Measurements from ENCODE around the gene CCDC190. TPM values are rescaled to one million over a fixed set of nuclear protein-coding genes. Genes with fewer than 3 reads are reported as not detected.

Gene CCDC190
- total and polyA plus RNA-seq, 9 of the 15 experiments (the other 6 are each of a cell fraction or from before 2014, with no cell fraction given), result not detected

GRCh38 chr1:162835157-162835899 is 25.6 kb downstream of the CCDC190 start:
- 2% methylated on average over 3 of the region's 3 CpGs for WGBS (ENCODE audit: insufficient coverage, low coverage, missing lambda C conversion rate)
- ChIA-PET POLR2A (no interaction called here), CTCF (ENCODE audit: low intra/inter-chr PET ratio) (no interaction called here)
- peaks cover 0 to 5% of the 10 kb centered on the region in 2 experiments; a peak in 2 of 5 replicates for H3K4me1 ChIP-seq (replicated peaks in 1 of 2; ENCODE audit: control insufficient read depth in 2 of 2, insufficient read depth in 2 of 2, low read length in 2 of 2)
- intact Hi-C loops (cut with micrococcal nuclease), result no loop called here
- H3K36me3 ChIP-seq (ENCODE audit: control insufficient read depth, insufficient read depth, low read length), result no peaks in the 10 kb centered on the region
- H4K20me1 ChIP-seq (replicated peaks; ENCODE audit: control insufficient read depth, insufficient read depth, low read length), result no peaks in the 10 kb centered on the region
- FAIRE-seq (no peak), ATAC-seq (no peak), DNase-seq (ENCODE audit: extremely low read depth in 1 of 4, low spot score in 3 of 4) (no peak)
- BruUV-seq (replicated peaks), result no TSS peak
- no peak overlapping the region for H3K27ac ChIP-seq (ENCODE audit: extremely low read depth, low read depth, low read length)
- H2AFZ ChIP-seq (ENCODE audit: low read depth, low read length), result no peak overlapping the region
- no peak overlapping the region for H3K4me2 ChIP-seq (ENCODE audit: insufficient read depth, low read length)
- in situ Hi-C loops (cut with MboI), result no loop called here
- H3K79me2 ChIP-seq (ENCODE audit: control insufficient read depth, insufficient read depth, low read length), result no peaks in the 10 kb centered on the region
- peaks cover 0 to 3% of the 10 kb centered on the region in 2 experiments; a peak in 2 of 5 replicates for H3K27me3 ChIP-seq (ENCODE audit: control insufficient read depth in 2 of 2, insufficient read depth in 2 of 2, low read length in 2 of 2)
- H3K9me3 ChIP-seq (replicated peaks; ENCODE audit: control insufficient read depth, insufficient read depth, low read depth, low read length), result 0 out of 2 replicates have a peak, but pooled peaks cover 4% of the 10 kb centered on the region
- no peak overlapping the region for H3K9ac ChIP-seq (ENCODE audit: insufficient read depth in 1 of 2, low read depth in 2 of 2, low read length in 2 of 2)
- H3K9me1 ChIP-seq (ENCODE audit: control insufficient read depth, insufficient read depth, low read length), result no peaks in the 10 kb centered on the region
- H3K4me3 ChIP-seq, result no peak overlapping the region
- no peak for TF ChIP-seq FOXP4 (CRISPR knock-in tag; IDR thresholded peaks at IDR 0.05; ENCODE audit: borderline replicate concordance)
- TF ChIP-seq ZNF668 (CRISPR knock-in tag; IDR thresholded peaks at IDR 0.05), result no peak
- TF ChIP-seq GTF3C2 (IDR thresholded peaks at IDR 0.05; ENCODE audit: borderline replicate concordance, extremely low read depth, insufficient read length), result no peak
- no peak for TF ChIP-seq ZBTB26 (CRISPR knock-in tag; IDR thresholded peaks at IDR 0.05)
- TF ChIP-seq ZNF398 (CRISPR knock-in tag; IDR thresholded peaks at IDR 0.05), result no peak
- no peak for TF ChIP-seq TEAD2 (tag; IDR thresholded peaks at IDR 0.05)
- TF ChIP-seq ZNF232 (CRISPR knock-in tag; IDR thresholded peaks at IDR 0.05), result no peak
- no peak for TF ChIP-seq E2F4 (CRISPR knock-in tag; IDR thresholded peaks at IDR 0.05; ENCODE audit: low read depth)
- no peak for TF ChIP-seq EP400 (IDR thresholded peaks at IDR 0.05)
- TF ChIP-seq MCM7 (IDR thresholded peaks at IDR 0.05), result no peak

Measured in K562 (cell line).